GM12864 (cell line): ENCODE data around the gene PLPPR4.
"Not testable (repeated sequence)": the region's sequence is repeated elsewhere in the genome, so short reads cannot be mapped to it uniquely, and the experiment has no call there.

Experiments used
- DNase-seq: peaks from one replicate; pipeline ENCODE4 v3.0.0-alpha.2; 2011; ENCODE audit warnings: low read depth
- H3K4me3 ChIP-seq: 2 replicates; pipeline ENCODE4 v1.5.1; 2011; ENCODE audit warnings: mild to moderate bottlenecking, low read depth, low read length, control low read depth
- TF ChIP-seq, protein P1 (sequence below): IDR thresholded peaks from 2 replicates; pipeline ENCODE4 v1.5.1; 2011; ENCODE audit warnings: low read depth, mild to moderate bottlenecking, moderate library complexity, low read length, control low read depth, inconsistent platforms; ENCODE audit errors: missing control alignments

PLPPR4 gene

DNA sequence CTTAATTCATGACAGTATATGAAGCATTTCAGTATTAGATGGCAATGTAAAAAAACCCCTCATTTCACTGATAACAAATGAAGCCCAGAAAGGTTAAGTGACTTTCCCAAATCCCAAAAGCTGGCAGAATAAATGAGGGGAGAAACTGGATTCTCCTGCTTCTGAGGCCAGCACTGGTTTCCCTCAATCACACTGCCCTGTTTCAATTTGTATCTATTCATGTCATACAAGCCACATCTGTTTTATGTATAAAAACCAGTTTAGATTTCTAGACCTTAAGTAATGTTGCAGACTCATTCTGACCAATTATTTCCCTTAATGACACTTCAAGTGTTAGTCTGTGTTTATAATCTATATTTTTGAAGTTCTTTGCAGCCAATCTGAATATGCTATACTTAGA is 16.8 kb downstream of the PLPPR4 start:
- no peak for DNase-seq
- H3K4me3 ChIP-seq: no peak overlapping the region

DNA sequence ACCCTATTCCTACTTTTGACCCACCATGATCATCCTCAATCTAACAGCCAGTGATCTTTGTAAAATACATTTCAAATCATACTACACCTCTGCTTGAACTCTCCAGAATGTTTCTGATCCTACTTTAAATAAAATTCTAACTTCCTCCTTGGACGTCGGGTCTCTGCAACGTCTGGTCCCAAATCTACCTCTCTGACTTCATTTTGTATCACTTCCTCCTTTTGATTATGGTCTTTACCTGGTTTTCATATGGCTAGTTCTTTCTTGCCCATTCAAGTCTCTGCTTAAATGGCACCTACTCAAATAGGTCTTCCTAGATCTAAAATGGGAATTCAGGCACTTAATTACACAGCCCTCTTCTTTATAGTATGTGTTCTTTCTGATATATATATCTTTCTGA is 18.2 kb downstream of the PLPPR4 start:
- H3K4me3 ChIP-seq: no peak overlapping the region
- TF ChIP-seq, protein P1, sequence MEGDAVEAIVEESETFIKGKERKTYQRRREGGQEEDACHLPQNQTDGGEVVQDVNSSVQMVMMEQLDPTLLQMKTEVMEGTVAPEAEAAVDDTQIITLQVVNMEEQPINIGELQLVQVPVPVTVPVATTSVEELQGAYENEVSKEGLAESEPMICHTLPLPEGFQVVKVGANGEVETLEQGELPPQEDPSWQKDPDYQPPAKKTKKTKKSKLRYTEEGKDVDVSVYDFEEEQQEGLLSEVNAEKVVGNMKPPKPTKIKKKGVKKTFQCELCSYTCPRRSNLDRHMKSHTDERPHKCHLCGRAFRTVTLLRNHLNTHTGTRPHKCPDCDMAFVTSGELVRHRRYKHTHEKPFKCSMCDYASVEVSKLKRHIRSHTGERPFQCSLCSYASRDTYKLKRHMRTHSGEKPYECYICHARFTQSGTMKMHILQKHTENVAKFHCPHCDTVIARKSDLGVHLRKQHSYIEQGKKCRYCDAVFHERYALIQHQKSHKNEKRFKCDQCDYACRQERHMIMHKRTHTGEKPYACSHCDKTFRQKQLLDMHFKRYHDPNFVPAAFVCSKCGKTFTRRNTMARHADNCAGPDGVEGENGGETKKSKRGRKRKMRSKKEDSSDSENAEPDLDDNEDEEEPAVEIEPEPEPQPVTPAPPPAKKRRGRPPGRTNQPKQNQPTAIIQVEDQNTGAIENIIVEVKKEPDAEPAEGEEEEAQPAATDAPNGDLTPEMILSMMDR: no peak
- DNase-seq: no peak

More for the DNA sequence above, 16.8 kb downstream of the PLPPR4 start:
- TF ChIP-seq, protein P1: no peak

DNA sequence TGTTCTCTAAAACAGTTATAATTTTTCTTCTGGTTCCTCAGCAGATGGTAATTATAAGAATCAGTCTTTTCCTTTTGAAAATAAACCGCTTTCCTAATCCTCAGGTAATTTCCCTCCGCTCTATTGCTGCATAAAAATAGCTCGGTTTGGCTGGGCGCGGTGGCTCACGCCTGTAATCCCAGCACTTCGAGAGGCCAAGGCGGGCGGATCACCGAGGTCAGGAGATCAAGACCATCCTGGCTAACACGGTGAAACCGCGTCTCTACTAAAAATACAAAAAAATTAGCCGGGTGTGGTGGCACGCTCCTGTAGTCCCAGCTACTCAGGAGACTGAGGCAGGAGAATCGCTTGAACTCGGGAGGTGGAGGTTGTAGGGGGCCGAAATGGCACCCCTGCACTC is 19.2 kb downstream of the PLPPR4 start:
- not testable (repeated sequence) for DNase-seq, H3K4me3 ChIP-seq

DNA sequence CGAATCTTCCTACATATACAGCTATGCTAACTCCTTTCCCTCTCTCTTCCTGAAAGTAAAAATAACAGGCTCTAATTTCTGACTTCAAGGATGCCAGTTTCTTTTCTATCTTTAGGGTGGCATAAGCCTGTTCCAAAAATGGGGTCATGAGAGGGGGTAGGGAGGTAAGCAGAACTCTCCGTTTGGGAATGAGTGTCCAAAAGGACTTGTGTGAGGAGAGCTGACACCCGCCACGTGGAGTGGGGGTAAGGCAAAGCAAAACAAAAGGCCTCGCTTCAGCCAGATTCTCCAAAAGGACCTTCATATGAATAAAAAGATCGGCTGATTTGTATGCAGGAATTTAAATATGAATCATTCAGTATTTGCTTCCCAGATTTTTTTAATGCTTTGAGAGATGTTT is 28.6 kb downstream of the PLPPR4 start:
- no peak for DNase-seq
- no peak overlapping the region for H3K4me3 ChIP-seq
- TF ChIP-seq, protein P1: no peak

DNA sequence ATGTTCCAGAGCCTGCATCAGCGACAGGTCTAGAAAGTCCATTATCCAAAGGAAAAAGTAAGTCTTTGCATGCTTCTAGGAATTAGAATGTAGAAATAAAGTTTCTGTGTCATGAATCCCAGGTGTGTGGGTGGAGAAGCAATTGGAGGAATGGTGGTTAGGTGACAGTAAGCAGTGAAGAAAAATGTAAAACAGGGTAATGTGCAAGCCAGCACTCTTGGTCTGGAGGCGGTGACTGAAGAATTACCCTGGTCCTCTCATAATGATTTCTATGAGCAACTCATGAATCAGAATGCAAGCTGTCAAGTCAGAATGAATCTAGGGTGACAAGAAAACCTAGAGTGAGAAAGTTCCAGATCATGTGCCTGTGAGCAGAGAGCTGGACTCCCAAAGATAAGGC is 33.6 kb downstream of the PLPPR4 start:
- TF ChIP-seq, protein P1: no peak
- DNase-seq: no peak
- no peak overlapping the region for H3K4me3 ChIP-seq

DNA sequence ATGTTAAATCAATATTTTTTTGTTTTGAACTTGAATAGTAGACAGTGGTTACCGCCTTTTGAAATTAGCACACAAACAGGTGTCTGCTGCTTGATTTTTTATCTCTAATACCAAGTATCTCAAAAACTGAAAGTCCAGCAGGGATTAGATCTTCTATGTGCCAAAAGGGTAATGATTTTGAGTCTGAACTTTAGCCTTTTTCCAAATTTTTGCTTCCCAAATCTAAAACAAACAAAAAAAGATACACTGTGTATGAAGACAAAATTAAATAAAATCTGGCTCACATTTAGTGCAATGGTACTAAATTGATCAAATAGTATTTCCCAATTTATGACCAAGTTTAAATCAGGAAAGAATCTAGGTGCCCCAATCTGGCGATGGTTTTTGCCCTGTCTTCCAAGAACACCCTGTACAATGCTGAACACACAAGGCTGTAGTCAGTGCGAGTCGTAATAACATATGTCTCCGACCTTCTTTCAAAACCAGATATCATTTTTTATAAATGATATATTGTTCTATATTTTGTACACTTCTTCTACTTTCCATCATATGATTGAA is 40.5 kb downstream of the PLPPR4 start:
- no peak for DNase-seq
- H3K4me3 ChIP-seq: no peak overlapping the region
- TF ChIP-seq, protein P1: no peak

DNA sequence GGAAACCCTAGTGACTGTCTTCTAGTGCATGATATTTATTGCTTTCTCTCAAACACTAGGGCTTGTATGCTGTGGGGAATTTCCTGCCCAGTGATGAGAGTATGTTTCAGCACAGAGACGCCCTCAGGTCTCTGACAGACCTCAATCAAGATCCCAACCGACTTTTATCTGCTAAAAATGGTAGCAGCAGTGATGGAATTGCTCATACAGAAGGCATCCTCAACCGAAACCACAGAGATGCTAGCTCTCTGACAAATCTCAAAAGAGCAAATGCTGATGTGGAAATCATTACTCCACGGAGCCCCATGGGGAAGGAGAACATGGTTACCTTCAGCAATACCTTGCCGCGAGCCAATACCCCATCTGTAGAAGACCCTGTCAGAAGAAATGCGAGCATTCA is 41.3 kb downstream of the PLPPR4 start:
- TF ChIP-seq, protein P1: no peak
- H3K4me3 ChIP-seq: no peak overlapping the region
- no peak for DNase-seq
